Stimulated activated naive B cell treated with anti-CD40 and anti-IgM and Interleukin-4, amounts not matched to agents 10 μg/mL and 1 μg/mL and 100 μg/mL, for 72 hours (primary cell): ENCODE results near the gene FERD3L.

ENCODE experiments used
- ATAC-seq, 2 donors: fragments of 150-1000 bp; cut with Tn5 transposase; replicated peaks; 2 replicates each; pipeline ENCODE4 v1.10.0; 2021; ENCODE audit warnings: moderate library complexity in 1 of 2
- DNase-seq: peaks from one replicate; pipeline ENCODE4 v3.0.0; 2021
- H3K27ac Mint-ChIP-seq: one replicate; pipeline ENCODE4 v1.8.0; 2022; ENCODE audit warnings: mild to moderate bottlenecking, mixed read lengths
- H3K27me3 Mint-ChIP-seq, 2 donors: one replicate each; pipeline ENCODE4 v1.8.0; 2022; ENCODE audit warnings: mixed read lengths in 2 of 2
- H3K36me3 Mint-ChIP-seq, 2 donors: one replicate each; pipeline ENCODE4 v1.8.0; 2022; ENCODE audit warnings: mixed read lengths in 2 of 2, mild to moderate bottlenecking in 1 of 2
- H3K4me1 Mint-ChIP-seq, 2 donors: one replicate each; pipeline ENCODE4 v1.8.0; 2022; ENCODE audit warnings: mixed read lengths in 2 of 2, mild to moderate bottlenecking in 1 of 2
- H3K4me3 Mint-ChIP-seq, 2 donors: one replicate each; pipeline ENCODE4 v1.8.0; 2022; ENCODE audit warnings: mild to moderate bottlenecking in 2 of 2, mixed read lengths in 2 of 2, moderate library complexity in 1 of 2
- H3K9me3 Mint-ChIP-seq, 2 donors: one replicate each; pipeline ENCODE4 v1.8.0; 2022; ENCODE audit warnings: mixed read lengths in 2 of 2, mild to moderate bottlenecking in 1 of 2

FERD3L gene

DNA sequence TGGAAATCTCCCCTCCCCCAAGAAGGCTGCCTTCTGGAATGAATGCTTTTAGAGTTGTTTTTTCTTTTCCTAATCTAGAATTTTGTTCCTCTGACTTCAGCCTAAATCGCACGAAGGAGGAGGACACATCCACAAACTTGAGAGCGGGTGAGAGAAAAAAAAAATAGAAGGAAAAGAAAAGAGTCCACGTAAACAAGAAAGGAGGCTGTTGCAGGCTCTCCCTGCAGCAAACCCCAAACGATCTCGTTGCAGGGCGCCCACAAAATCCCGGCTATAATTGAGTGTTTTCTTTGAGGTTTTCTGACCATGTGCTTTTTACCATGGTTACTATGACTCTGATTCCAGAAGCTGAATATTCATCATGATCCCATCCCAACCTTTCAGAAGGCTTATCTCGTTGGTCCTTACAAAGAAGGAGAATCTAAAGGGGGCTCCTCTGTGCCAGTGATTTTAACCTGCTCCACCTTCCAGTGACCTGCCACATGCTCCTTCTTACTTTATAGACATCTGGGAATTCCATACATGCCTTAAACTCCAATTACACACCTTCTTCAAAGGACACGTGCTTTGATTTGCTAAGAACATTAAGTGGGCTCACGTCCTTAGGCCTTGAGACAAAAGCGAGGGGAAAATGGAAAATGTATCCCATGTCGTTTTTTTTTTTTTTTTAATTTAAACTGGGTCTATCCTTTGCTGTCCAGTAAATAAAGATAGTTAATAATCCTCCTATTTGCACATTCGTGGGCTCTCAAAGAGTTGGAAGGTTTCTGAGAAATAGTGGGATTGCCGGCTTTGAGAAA is 33.5 kb downstream of the FERD3L start:
- Mint-ChIP-seq H3K36me3 (no peaks in the 10 kb centered on the region), H3K4me1 (peaks cover 20 to 46% of the 10 kb centered on the region in 2 donors), H3K9me3 (peaks cover 0 to 2% of the 10 kb centered on the region in 2 donors), H3K4me3 (peak overlapping the region; percentile 29 to 58), H3K27me3 (peaks cover 78 to 89% of the 10 kb centered on the region in 2 donors), H3K27ac (no peak overlapping the region)
- no peak for DNase-seq
- ATAC-seq, result no peak

DNA sequence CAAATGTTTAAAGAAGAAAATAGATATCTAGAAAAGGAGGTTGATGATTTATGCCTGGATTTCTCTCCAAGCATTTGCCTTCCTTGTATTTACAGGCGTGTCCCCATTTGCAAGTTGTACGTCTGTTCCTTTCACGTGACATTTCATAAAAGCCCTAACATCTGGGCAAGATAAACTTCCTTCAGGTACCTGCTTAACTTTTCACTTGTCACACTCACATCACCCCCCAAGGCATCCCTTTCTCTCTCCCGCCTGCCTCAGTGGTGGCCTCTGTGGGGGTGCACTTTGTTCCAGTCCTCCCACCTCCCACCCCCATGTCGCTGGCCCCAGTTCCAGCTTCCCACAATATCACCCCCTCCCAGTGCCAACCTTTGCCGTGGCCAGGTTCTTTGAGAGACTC is 34.4 kb downstream of the FERD3L start:
- Mint-ChIP-seq H3K36me3 (no peaks in the 10 kb centered on the region), H3K27me3 (peaks cover 77 to 89% of the 10 kb centered on the region in 2 donors), H3K4me1 (peaks cover 23 to 46% of the 10 kb centered on the region in 2 donors), H3K4me3 (no peak overlapping the region), H3K9me3 (peaks cover 0 to 2% of the 10 kb centered on the region in 2 donors), H3K27ac (no peak overlapping the region)
- no peak for ATAC-seq
- no peak for DNase-seq

DNA sequence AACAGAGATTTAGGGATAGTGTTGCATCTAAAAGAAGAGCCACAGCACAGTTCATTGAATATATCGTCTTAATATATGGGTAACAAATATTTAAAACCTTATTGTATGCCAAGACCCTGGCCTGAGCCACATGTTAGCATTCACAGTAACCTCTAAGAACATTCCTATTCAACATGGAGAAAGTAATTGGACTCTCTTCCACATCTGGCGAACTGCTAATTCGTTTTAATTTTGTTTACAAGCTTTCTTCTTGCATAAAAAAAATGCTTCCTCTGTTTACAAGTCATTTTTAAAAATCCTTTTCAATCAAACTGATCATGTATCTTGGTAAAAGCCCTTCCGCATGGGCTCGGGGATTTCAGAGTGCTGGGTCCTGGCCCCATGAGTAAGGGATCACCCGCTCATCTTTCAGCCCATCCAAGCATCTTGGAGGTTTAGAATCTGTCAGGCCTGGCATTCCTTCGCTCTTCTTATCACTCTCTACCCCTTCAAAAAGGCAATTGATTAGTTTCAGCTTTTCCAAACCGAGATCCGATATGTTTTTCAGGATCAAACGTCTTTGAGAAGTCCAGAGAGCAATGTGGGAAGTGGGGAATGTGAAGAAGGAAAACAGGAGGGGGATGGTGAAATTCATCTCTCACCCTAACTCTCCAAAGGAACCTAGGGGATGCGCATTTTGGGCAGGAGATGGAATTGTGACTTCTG is 35.0 kb downstream of the FERD3L start:
- H3K27ac Mint-ChIP-seq, result no peak overlapping the region
- peaks cover 23 to 46% of the 10 kb centered on the region in 2 donors for H3K4me1 Mint-ChIP-seq
- DNase-seq, result no peak
- peaks cover 0 to 2% of the 10 kb centered on the region in 2 donors for H3K9me3 Mint-ChIP-seq
- peaks cover 77 to 92% of the 10 kb centered on the region in 2 donors for H3K27me3 Mint-ChIP-seq
- H3K36me3 Mint-ChIP-seq, result no peaks in the 10 kb centered on the region
- no peak overlapping the region for H3K4me3 Mint-ChIP-seq
- ATAC-seq, result no peak

DNA sequence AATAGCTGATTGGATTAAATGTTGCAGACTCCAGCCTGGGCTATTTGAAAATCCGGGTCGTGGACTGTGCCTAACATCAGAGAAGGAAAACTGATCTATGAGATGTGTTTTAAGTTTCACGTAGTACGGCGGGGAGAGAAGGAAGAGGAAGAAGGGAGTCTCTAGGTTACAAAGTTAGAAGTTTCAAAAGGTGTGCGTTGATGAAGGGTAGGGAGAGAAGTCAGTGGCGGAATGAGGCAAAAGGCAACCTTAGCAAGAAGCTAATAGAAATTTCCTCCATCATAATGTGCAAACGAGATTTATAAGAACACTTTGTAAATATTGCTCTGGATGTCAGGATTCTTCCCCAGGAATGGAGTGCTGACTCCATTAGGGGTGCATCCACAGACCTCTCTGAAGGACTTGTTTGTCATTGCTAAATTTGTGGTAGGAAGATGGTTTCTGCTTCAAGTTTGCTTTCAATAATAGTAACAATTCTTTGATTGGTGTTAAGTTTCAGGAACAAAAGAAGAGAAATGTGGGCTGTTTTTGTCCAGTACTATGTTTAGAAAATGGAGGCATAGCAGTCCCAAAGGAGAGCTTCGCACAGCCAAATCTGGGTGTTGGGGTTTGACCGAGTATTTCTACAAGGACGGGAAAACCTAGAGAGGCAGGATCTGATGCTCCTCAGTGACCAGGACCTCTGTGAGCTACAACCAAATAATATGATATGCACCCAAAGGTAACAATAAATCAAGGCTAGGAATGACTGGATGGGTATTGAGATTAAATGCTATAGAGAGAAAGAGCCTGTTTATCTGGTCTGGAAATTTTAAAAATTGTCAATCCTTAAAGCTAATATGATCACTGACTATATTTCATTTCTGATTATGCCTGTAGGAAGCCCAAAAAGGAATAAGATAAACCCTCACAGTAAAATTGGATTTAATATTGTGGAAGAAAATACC is 35.9 kb downstream of the FERD3L start:
- DNase-seq (no peak), ATAC-seq (no peak)
- Mint-ChIP-seq H3K9me3 (peaks cover 0 to 2% of the 10 kb centered on the region in 2 donors), H3K27ac (no peak overlapping the region), H3K36me3 (no peaks in the 10 kb centered on the region), H3K4me3 (no peak overlapping the region), H3K27me3 (peaks cover 81 to 95% of the 10 kb centered on the region in 2 donors), H3K4me1 (peaks cover 23 to 46% of the 10 kb centered on the region in 2 donors)

DNA sequence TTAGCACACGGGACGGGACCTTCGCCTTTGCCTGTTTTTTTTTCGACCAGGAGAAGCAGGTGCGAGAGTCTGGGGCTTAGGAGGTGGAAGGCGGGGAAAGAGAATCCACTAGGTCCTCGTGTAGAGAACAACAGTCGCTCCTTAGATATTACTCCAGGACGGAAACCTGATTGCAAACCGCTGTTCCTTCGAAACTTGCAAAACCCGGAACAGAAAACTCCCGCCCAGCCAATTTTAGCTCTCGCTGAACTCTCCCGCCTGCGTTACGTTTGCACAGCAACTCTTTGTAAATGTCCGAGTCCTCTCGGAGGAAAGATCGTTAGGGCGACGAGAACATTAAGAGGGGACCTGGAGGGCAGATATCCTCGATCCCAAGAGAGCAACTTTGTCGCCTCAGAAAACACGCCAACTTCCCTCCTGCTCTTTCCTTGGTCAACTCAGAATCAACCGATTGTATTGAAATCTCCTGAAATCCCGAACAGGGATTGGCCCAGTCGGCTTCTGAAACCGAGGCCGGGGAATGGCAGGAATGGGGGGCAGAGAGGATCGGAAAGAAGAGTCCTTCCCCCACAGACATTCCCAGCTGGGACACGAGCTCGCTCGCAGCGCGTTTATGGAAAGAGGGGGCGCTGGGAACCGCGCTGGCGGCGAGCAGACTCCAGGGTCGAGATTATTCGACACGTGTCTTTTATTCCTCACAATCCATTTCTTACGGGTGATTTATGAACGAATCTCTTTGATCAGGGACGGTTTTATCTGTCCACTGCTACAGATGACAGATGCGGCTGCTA is 37.7 kb downstream of the FERD3L start:
- peak overlapping the region; percentile 63 for H3K27ac Mint-ChIP-seq
- peaks cover 88 to 89% of the 10 kb centered on the region in 2 donors for H3K27me3 Mint-ChIP-seq
- H3K9me3 Mint-ChIP-seq, result peaks cover 0 to 2% of the 10 kb centered on the region in 2 donors
- peak overlapping the region; percentile 64 to 71 for H3K4me3 Mint-ChIP-seq
- peaks cover 23 to 43% of the 10 kb centered on the region in 2 donors for H3K4me1 Mint-ChIP-seq
- H3K36me3 Mint-ChIP-seq, result no peaks in the 10 kb centered on the region
- ATAC-seq (no peak), DNase-seq (no peak)

DNA sequence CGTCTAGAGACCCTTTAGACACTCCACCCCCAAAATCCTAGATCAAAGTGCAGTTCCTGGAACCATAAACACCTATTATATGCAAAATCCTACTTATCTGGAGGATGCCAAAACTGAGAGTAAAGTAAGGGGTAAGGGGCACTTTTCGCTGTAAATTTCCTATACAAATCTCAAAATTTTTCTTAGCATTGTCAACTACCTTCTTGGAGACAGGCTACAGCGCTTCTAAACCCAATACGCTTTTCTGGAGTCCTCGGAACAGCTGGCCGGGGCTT is 38.2 kb downstream of the FERD3L start:
- H3K9me3 Mint-ChIP-seq, result peaks cover 0 to 2% of the 10 kb centered on the region in 2 donors
- H3K27me3 Mint-ChIP-seq, result peaks cover 83 to 84% of the 10 kb centered on the region in 2 donors
- DNase-seq, result no peak
- no peak overlapping the region for H3K27ac Mint-ChIP-seq
- no peak for ATAC-seq
- H3K4me1 Mint-ChIP-seq, result peaks cover 23 to 38% of the 10 kb centered on the region in 2 donors
- no peaks in the 10 kb centered on the region for H3K36me3 Mint-ChIP-seq
- H3K4me3 Mint-ChIP-seq, result peak overlapping the region; percentile 64 to 71

DNA sequence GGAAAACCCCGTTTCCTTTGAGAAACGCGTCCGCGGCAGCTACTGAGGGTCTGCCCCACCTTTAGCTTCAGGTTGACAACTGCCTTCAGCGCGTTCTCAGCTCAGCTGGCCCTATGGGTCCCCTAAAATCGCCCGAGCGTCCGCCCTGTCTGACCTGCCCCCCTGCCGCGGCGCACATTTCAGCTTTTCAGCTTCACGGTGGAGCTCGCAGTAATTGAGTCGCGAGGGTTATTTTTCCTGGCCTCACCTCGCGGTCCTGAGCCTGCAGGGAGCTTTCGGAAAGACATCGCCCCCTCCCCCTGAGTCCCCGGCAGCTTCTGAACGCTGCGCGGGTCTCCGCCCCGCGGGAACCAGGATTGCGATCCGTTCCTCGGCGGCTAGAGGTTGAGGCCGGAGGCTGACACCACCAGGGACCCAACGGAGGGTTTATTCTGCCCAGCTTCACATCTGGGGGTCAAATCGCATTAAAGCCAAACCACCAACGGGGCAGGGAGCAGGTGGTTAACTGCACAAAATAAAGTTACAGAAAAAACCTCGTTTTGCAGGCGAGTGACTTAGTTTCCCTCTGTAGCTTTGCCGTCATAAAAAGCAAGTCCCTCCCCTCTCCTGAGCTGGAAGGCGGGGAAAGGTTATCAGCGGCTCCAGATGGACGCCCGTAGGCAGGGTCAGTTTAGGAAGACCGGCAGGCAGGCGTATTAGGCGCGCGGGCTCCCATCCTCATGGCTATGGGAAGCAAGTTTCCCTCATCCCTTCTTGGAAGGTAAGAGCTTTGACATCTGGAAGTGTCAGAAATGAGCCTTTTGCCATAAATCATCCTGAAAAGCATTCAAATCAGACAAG is 38.8 kb downstream of the FERD3L start:
- Mint-ChIP-seq H3K4me1 (peaks cover 20 to 33% of the 10 kb centered on the region in 2 donors), H3K9me3 (peaks cover 0 to 2% of the 10 kb centered on the region in 2 donors)

DNA sequence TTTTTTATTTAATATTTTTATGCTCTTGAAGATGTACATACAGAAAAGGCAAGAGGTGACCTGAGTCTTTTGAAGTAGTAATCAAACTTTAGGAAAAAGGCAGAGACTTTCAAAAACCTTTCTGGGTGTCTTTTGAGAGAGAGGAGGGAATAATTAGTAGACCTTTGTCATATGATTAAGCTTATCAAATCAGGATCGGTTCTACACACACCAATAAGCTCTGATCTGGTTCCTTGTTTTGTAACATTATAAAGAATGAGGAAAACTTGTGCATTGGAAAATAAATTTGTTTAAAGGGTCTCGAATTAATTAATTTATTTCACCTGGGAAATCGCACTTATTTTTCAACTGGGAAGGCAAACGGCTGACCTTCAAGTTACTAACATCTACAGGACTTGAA is 39.7 kb downstream of the FERD3L start:
- Mint-ChIP-seq H3K36me3 (no peaks in the 10 kb centered on the region), H3K9me3 (peaks cover 0 to 2% of the 10 kb centered on the region in 2 donors), H3K27ac (no peak overlapping the region), H3K4me1 (peaks cover 20 to 26% of the 10 kb centered on the region in 2 donors), H3K27me3 (peaks cover 75 to 78% of the 10 kb centered on the region in 2 donors), H3K4me3 (no peak overlapping the region)
- ATAC-seq (no peak), DNase-seq (no peak)

More for the DNA sequence above, 38.8 kb downstream of the FERD3L start:
- H3K4me3 Mint-ChIP-seq, result peak overlapping the region; percentile 39 to 46
- no peaks in the 10 kb centered on the region for H3K36me3 Mint-ChIP-seq
- ATAC-seq (no peak), DNase-seq (no peak)
- H3K27ac Mint-ChIP-seq, result no peak overlapping the region
- H3K27me3 Mint-ChIP-seq, result peaks cover 78% of the 10 kb centered on the region in 2 donors

DNA sequence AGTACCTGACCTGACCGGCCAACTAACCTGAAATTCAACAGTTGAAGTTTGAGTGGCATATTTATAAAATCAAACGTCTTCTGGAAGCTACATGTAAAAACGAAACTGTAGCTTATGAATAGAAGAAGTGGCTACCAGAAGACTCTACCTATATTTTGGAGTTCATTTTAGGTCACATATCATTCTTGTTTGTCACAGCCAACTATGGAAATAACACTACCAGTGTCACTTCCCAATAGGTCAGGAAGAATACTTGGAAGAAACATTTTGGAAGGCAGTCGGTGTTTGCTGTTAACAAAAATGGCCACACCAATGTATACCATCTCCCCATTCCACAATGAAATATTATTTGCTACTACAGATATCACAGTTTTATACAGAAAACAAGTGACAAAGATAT is 40.4 kb downstream of the FERD3L start:
- Mint-ChIP-seq H3K27ac (no peak overlapping the region), H3K4me3 (no peak overlapping the region), H3K9me3 (peaks cover 0 to 2% of the 10 kb centered on the region in 2 donors), H3K36me3 (no peaks in the 10 kb centered on the region), H3K27me3 (peaks cover 72 to 73% of the 10 kb centered on the region in 2 donors), H3K4me1 (peaks cover 20 to 26% of the 10 kb centered on the region in 2 donors)
- ATAC-seq (no peak), DNase-seq (no peak)

DNA sequence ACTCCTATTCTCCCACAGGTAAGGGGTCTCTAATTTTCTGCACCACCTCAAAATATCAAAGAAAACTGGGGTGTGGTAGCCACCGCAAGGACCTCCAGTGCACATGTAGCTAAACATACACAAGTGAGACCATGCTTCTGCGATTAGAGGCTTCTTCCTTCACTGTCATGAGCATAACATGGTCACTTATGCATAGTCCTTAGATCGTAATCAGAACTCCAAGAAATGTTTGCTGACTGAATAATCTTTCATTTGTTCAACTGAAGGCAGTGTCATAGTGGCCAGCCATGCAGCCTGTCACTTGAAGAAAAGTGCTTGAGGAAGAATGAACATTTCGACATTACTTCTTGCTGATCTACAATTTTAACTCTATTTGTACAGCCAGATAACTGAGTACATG is 42.3 kb downstream of the FERD3L start:
- H3K36me3 Mint-ChIP-seq, result no peaks in the 10 kb centered on the region
- DNase-seq, result no peak
- H3K27me3 Mint-ChIP-seq, result peaks cover 58 to 60% of the 10 kb centered on the region in 2 donors
- H3K9me3 Mint-ChIP-seq, result no peaks in the 10 kb centered on the region
- no peak for ATAC-seq
- no peak overlapping the region for H3K27ac Mint-ChIP-seq
- H3K4me3 Mint-ChIP-seq, result no peak overlapping the region
- H3K4me1 Mint-ChIP-seq, result peaks cover 15 to 21% of the 10 kb centered on the region in 2 donors

DNA sequence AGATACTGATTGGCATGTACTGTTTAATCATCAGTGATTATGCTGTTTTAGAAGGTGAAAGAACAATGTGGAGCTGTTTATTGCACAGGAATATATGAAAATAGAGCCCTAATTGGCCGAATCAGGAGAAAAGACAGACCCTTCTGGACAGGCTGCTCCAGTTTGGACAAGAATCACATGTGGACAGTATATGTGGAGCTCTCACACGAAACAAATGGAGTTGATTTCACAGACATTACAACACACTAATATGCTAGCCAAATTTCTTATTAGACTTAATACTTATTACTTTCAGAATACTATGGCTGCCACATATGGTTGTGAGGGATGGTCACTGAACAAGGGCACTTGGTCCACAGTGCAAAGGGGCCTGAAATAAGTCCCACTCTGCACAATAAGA is 43.3 kb downstream of the FERD3L start:
- Mint-ChIP-seq H3K9me3 (no peaks in the 10 kb centered on the region), H3K27me3 (peaks cover 48 to 50% of the 10 kb centered on the region in 2 donors), H3K36me3 (no peaks in the 10 kb centered on the region), H3K4me3 (no peak overlapping the region), H3K4me1 (peaks cover 7 to 11% of the 10 kb centered on the region in 2 donors), H3K27ac (no peak overlapping the region)
- ATAC-seq (no peak), DNase-seq (no peak)

DNA sequence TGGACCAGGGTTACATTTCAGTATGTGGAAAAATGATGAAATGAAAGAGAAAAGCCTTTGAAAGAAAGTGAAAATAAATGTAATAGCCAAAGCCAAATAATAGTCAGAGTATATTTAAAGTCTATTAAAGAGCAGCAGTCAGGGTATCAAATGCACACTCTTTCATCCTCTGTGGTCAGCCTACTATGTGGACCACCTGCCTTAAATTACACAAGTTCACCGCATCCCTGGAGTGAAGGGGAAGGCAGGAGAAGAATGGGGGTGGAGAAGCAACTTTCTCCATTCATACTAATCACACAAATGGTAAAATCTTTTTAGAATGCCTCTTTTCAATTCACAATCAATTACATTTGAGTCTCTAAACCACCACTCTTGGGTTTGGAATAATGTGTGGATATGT is 43.7 kb downstream of the FERD3L start:
- Mint-ChIP-seq H3K4me1 (peaks cover 6 to 8% of the 10 kb centered on the region in 2 donors), H3K27me3 (peaks cover 46% of the 10 kb centered on the region in 2 donors), H3K27ac (no peak overlapping the region), H3K4me3 (no peak overlapping the region), H3K36me3 (no peaks in the 10 kb centered on the region), H3K9me3 (no peaks in the 10 kb centered on the region)
- DNase-seq, result no peak
- no peak for ATAC-seq

DNA sequence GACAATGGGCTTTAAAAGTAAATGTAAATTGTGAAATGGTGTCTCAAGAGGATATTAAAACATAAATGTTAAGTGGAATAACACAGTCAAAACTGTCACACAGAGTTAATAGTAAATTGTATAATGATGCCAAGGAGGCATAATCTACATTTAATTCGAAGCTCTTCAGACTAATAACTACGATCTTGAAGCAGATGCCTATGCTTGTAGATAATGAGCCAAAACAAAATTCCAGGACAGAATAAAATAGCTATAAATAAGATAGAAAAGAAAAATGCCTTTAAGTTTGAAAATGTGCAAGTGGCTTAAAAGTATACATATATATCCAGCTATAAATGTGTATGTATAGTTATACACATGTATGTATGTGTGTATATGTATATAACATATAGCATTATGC is 45.3 kb downstream of the FERD3L start:
- ATAC-seq (no peak), DNase-seq (no peak)
- no peak overlapping the region for H3K4me3 Mint-ChIP-seq
- no peaks in the 10 kb centered on the region for H3K4me1 Mint-ChIP-seq
- H3K27ac Mint-ChIP-seq, result no peak overlapping the region
- no peaks in the 10 kb centered on the region for H3K36me3 Mint-ChIP-seq
- H3K27me3 Mint-ChIP-seq, result peaks cover 39 to 43% of the 10 kb centered on the region in 2 donors
- no peaks in the 10 kb centered on the region for H3K9me3 Mint-ChIP-seq
